Ovary (tissue), 9 donors: ENCODE data around the gene CACNG3. TPM values are rescaled to one million over a fixed set of nuclear protein-coding genes. Genes with fewer than 3 reads are reported as not detected.
"Not testable (repeated sequence)": the region's sequence is repeated elsewhere in the genome, so short reads cannot be mapped to it uniquely, and the experiment has no call there.

ENCODE experiments used
- DNase-seq, 5 donors: peaks; one replicate each; pipeline ENCODE4 v3.0.0-alpha.2; 2019 to 2020
- H3K27ac ChIP-seq, 2 donors: fragments of 200-600 bp; one replicate each; pipeline versions ENCODE4 v1.5.1 to v1.8.0; 2019 to 2022
- H3K27me3 ChIP-seq: fragments of 200-600 bp; one replicate; pipeline ENCODE4 v1.8.0; 2022
- H3K36me3 ChIP-seq: fragments of 200-600 bp; sonication (generic); one replicate; pipeline ENCODE4 v1.5.1; 2019
- H3K4me1 ChIP-seq: one replicate; pipeline ENCODE4 v1.8.1; 2013; ENCODE audit warnings: mild to moderate bottlenecking, moderate library complexity; ENCODE audit not compliant: insufficient read depth
- H3K4me3 ChIP-seq: fragments of 200-600 bp; sonication (generic); one replicate; pipeline ENCODE4 v1.5.1; 2017
- H3K9me3 ChIP-seq, 2 donors: fragments of 200-600 bp in 1 of 2; sonication (generic) in 1 of 2; one replicate each; pipeline versions ENCODE4 v1.5.1 to v1.8.1; 2013 to 2019; ENCODE audit warnings: mild to moderate bottlenecking in 1 of 2, moderate library complexity in 1 of 2
- CTCF ChIP-seq, 3 donors: fragments of 450-650 bp in 2 of 3; fragments of 200-600 bp in 1 of 3; IDR thresholded peaks; one replicate each; pipeline versions ENCODE4 v1.5.1 to v1.8.0; 2016 to 2022; ENCODE audit warnings: antibody characterized with exemption in 3 of 3, mild to moderate bottlenecking in 1 of 3
- EP300 ChIP-seq: sonication (generic); formaldehyde crosslinking; IDR thresholded peaks from one replicate; pipeline ENCODE4 v1.6.1; 2017; ENCODE audit warnings: antibody characterized with exemption
- POLR2A ChIP-seq: fragments of 450-650 bp; IDR thresholded peaks from one replicate; pipeline ENCODE4 v1.6.1; 2017; ENCODE audit warnings: antibody characterized with exemption, mild to moderate bottlenecking, moderate library complexity
- WGBS, 3 donors: extraction: QIAGEN DNeasy Blood & Tissue Kit in 1 of 3; methylation state at CpG; one replicate each; pipeline versions ENCODE4 v1.1.5 to v1.1.7; 2013 to 2017; 5-methylcytosine and 5-hydroxymethylcytosine counted together
- intact Hi-C, 4 donors: fragments of 100-400 bp; cut with DNase I; formaldehyde crosslinking; loops; one replicate each; pipeline versions ENCODE4 v1.11.0 to v1.15.1; 2022 to 2023
- polyA plus RNA-seq, 2 donors: library from polyadenylated mRNA; stranded (reverse); fragments of 200-250 nt in 1 of 2; fragments of 350-450 nt in 1 of 2; fragmentation: Illumina TruSeq in 1 of 2; extraction: RNeasy Lipid Tissue Mini Kit (QIAGEN cat#74804) in 1 of 2; gene quantifications; one replicate each; pipeline ENCODE4 v1.2.3, GENCODE V29; 2013 to 2014
- total RNA-seq, 7 donors: library from RNA; depleted of rRNA in 2 of 7; stranded (reverse); fragments of >200 nt in 2 of 7; fragmentation: NEBNext Ultra II Directional in 3 of 7; extraction: Animal tissue kit (Norgen Biotek cat#: 25700) in 3 of 7; gene quantifications; one replicate each; pipeline versions ENCODE4 v1.1.0 to v1.2.4, GENCODE V29; 2016 to 2023
- donor health status: DM: no; HTN: no; CAD: no; lungs with moderate emphysema.
- donor health status: DM: no; HTN: no; CAD: no.
- donor health status: Bipolar disorder and iron deficiency.
- donor health status: DM: yes; HTN: yes; CAD: no.
- donor health status: DM: no; HTN: no; CAD: no.
- donor health status: DM: yes; HTN: yes; CAD: no.

CACNG3 gene
- total and polyA plus RNA-seq, 9 donors: not detected

GRCh38 chr16:24297375-24297774 lies 41.2 kb downstream of the CACNG3 start:
- no peak for DNase-seq
- 34 to 55% (median 36%) methylated on average over 3 of the region's 3 CpGs for WGBS, 3 donors
- intact Hi-C loops: no loop called here

GRCh38 chr16:24298548-24299167 lies 42.5 kb downstream of the CACNG3 start:
- peaks cover 0 to 3% of the 10 kb centered on the region in 2 donors for H3K9me3 ChIP-seq
- WGBS, 3 donors: 77 to 87% (median 82%) methylated on average over 5 of the region's 5 CpGs
- intact Hi-C loops: no loop called here

More at GRCh38 chr16:24297375-24297774, 41.2 kb downstream of the CACNG3 start:
- no peak overlapping the region for H3K27ac ChIP-seq
- H3K27me3 ChIP-seq: no peaks in the 10 kb centered on the region
- H3K4me3 ChIP-seq: no peak overlapping the region
- H3K4me1 ChIP-seq: no peaks in the 10 kb centered on the region
- H3K9me3 ChIP-seq: peaks cover 0 to 3% of the 10 kb centered on the region in 2 donors
- H3K36me3 ChIP-seq: no peaks in the 10 kb centered on the region
- TF ChIP-seq EP300 (no peak), CTCF (IDR thresholded peaks at IDR 0.05) (no peak), POLR2A (no peak)

DNA sequence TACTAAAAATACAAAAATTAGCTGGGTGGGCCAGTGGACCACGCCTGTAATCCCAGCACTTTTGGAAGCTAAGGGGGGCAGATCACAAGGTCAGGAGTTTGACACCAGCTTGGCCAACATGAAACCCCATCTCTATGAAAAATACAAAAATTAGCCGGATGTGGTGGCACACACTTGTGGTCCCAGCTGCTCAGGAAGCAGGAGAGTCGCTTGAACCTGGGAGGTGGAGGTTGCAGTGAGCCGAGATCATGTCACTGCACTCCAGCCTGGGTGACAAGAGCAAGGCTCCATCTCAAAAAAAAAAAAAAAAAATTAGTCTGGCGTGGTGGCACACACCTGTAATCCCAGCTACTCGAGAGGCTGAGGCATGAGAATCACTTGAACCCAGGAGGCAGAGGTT lies 44.6 kb downstream of the CACNG3 start:
- WGBS, 3 donors: 77 to 82% (median 77%) methylated on average over 6 of the region's 6 CpGs
- H3K27me3 ChIP-seq, H3K27ac ChIP-seq, DNase-seq, H3K36me3 ChIP-seq, intact Hi-C loops, H3K4me1 ChIP-seq, H3K9me3 ChIP-seq, H3K4me3 ChIP-seq: not testable (repeated sequence)

More at GRCh38 chr16:24298548-24299167, 42.5 kb downstream of the CACNG3 start:
- Histone ChIP-seq H3K4me1 (no peaks in the 10 kb centered on the region), H3K27me3 (no peaks in the 10 kb centered on the region), H3K36me3 (no peaks in the 10 kb centered on the region), H3K4me3 (no peak overlapping the region), H3K27ac (no peak overlapping the region)
- DNase-seq: no peak
- TF ChIP-seq EP300 (no peak), POLR2A (no peak), CTCF (IDR thresholded peaks at IDR 0.05) (no peak)

- Histone ChIP-seq H3K4me1 (no peaks in the 10 kb centered on the region), H3K27me3 (no peaks in the 10 kb centered on the region), H3K36me3 (no peaks in the 10 kb centered on the region), H3K4me3 (no peak overlapping the region), H3K9me3 (peaks cover 0 to 3% of the 10 kb centered on the region in 2 donors), H3K27ac (no peak overlapping the region)
- intact Hi-C loops: no loop called here
- WGBS, 3 donors: 64 to 82% (median 75%) methylated on average over 8 of the region's 8 CpGs
- TF ChIP-seq EP300 (no peak), POLR2A (no peak), CTCF (IDR thresholded peaks at IDR 0.05) (no peak)
- no peak for DNase-seq
Observed at GRCh38 chr16:24302636-24303035, 46.5 kb downstream of the CACNG3 start.

DNA sequence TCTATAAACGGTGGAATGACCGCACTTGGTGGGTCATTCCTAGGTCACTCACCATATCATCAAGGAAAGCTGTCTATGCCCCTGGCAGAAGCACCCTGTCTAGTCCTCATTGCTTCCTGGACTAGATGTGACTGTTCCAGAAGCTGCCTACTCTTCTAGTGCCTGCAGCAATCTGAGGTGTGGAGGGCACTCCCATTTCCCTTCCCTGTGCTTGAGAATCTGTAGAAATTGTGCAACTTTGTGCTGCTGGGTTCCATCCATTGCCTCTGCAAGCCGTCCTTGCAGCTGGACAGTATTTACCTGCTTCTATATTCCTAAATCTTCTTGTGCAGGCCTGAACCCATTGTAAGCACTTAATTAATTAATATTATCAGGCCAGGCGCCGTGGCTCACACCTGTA lies 52.1 kb downstream of the CACNG3 start:
- Histone ChIP-seq H3K36me3 (no peaks in the 10 kb centered on the region), H3K9me3 (no peaks in the 10 kb centered on the region), H3K4me1 (no peaks in the 10 kb centered on the region), H3K27ac (no peak overlapping the region), H3K27me3 (no peaks in the 10 kb centered on the region), H3K4me3 (no peak overlapping the region)
- TF ChIP-seq CTCF (IDR thresholded peaks at IDR 0.05) (no peak), POLR2A (no peak), EP300 (no peak)
- intact Hi-C loops: no loop called here
- no peak for DNase-seq
- 64 to 87% (median 72%) methylated on average over 5 of the region's 5 CpGs for WGBS, 3 donors
